GM18867 (cell line): ENCODE results near the gene TIMM29.
"Not testable (repeated sequence)": the region's sequence is repeated elsewhere in the genome, so short reads cannot be mapped to it uniquely, and the experiment has no call there.

Source experiments
- ATAC-seq: cut with Tn5 transposase; IDR thresholded peaks from one replicate; pipeline ENCODE4 v1.9.1; 2021; ENCODE audit warnings: mild to moderate bottlenecking, moderate library complexity; ENCODE audit not compliant: unreplicated experiment

TIMM29 gene

GRCh38 chr19:10936661-10937084, 8.1 kb downstream of the TIMM29 start:
- no peak for ATAC-seq

- not testable (repeated sequence) for ATAC-seq
Observed at GRCh38 chr19:10941649-10942048, 13.0 kb downstream of the TIMM29 start.

- ATAC-seq = not testable (repeated sequence)
Observed at GRCh38 chr19:10943412-10943811, 14.8 kb downstream of the TIMM29 start.

- no peak for ATAC-seq
Observed at GRCh38 chr19:10945264-10945663, 16.7 kb downstream of the TIMM29 start.

- no peak for ATAC-seq
Observed at GRCh38 chr19:10946958-10947657, 18.5 kb downstream of the TIMM29 start.

GRCh38 chr19:10952809-10953208, 24.2 kb downstream of the TIMM29 start:
- ATAC-seq = no peak

- not testable (repeated sequence) for ATAC-seq
Observed at GRCh38 chr19:10959277-10959968, 30.8 kb downstream of the TIMM29 start.

GRCh38 chr19:10960314-10961072, 31.9 kb downstream of the TIMM29 start, which contains the start of gene SMARCA4:
Gene SMARCA4 (plus strand): TSS chr19:10961030. CDS start chr19:10984152, 23,122 bp downstream.
- ATAC-seq = peak; percentile 78

GRCh38 chr19:10961073-10961860, 32.7 kb downstream of the TIMM29 start:
- peak; percentile 30 for ATAC-seq

GRCh38 chr19:10962863-10963262, 34.3 kb downstream of the TIMM29 start:
- ATAC-seq = no peak

- ATAC-seq = no peak
Observed at GRCh38 chr19:10963865-10964264, 35.3 kb downstream of the TIMM29 start.

- no peak for ATAC-seq
Observed at GRCh38 chr19:10964903-10965302, 36.3 kb downstream of the TIMM29 start.

- no peak for ATAC-seq
Observed at GRCh38 chr19:10965398-10965797, 36.8 kb downstream of the TIMM29 start.

GRCh38 chr19:10966809-10967208, 38.2 kb downstream of the TIMM29 start:
- ATAC-seq = no peak

GRCh38 chr19:10968527-10969135, 40.0 kb downstream of the TIMM29 start:
- ATAC-seq = no peak

GRCh38 chr19:10971107-10971726, 42.6 kb downstream of the TIMM29 start:
- ATAC-seq = no peak

- ATAC-seq = no peak
Observed at GRCh38 chr19:10975374-10976130, 46.9 kb downstream of the TIMM29 start.

- ATAC-seq = no peak
Observed at GRCh38 chr19:10976131-10976892, 47.7 kb downstream of the TIMM29 start.

- ATAC-seq = no peak
Observed at GRCh38 chr19:10977742-10978092, 49.1 kb downstream of the TIMM29 start.
